NCI-H2081 treated with DMSO at 0.1 percent for 48 hours (cell line): ENCODE measurements around the gene ECPAS.
"Not testable (repeated sequence)": the region's sequence is repeated elsewhere in the genome, so short reads cannot be mapped to it uniquely, and the experiment has no call there.

Source experiments
- DNase-seq: peaks from one replicate; lab custom pipeline; 2025; lab: John Stamatoyannopoulos, UW

Gene ECPAS

DNA sequence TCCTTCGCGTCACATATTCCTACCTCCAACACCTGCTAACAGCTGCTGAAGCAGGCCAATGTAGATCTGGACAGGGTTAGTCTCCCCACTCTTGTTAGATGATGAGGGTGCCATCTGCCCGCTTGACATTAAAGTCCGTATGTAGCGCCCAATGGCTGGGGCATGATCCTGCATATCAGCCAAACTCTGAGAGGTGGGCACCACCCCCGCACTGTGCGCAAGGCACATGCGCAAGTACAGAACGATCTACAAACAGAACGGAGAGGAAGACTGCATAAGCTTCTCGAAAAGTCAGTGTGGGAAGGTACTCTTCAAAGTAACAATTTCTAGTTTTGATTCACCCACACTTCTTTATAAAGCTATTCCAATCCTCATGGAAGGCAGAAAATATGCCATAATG lies 69.8 kb downstream of the ECPAS start:
- DNase-seq = no peak

DNA sequence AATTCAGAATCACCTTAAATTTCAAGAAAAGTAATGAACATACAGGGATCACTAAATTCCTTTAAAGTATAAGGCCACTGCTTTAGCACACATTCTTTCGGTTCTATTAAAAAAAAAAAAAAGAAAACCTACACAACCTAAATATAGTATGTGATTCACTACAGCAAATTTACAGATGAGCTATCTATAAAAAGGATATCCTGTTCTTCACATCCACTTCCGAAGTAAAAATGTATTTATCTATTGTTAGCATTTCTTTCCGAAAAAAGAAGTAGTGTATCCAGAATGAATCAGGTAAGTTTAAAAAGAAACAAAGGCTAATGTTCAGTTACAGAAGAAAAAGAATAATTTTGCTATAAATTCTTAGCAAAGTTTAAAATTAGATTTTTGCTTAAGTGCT lies 70.2 kb downstream of the ECPAS start:
- DNase-seq = no peak

DNA sequence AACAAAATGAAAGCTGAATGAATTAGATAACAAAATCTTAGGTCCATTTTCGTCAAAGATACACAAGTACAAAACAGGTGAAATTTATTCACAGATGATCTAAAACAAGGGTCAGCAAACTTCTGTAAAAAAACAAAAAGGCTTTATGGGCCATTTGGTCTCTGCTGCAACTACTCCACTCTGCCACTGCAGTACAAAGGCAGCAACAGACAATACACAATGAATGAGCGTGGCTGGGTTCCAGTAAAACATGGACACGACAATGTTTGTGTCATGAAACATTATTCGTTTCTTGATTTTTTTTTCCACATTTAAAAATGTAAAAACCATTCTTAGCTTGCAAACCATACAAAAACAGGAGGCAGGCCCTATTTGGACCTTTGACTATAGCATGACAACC lies 71.9 kb downstream of the ECPAS start:
- DNase-seq = no peak

DNA sequence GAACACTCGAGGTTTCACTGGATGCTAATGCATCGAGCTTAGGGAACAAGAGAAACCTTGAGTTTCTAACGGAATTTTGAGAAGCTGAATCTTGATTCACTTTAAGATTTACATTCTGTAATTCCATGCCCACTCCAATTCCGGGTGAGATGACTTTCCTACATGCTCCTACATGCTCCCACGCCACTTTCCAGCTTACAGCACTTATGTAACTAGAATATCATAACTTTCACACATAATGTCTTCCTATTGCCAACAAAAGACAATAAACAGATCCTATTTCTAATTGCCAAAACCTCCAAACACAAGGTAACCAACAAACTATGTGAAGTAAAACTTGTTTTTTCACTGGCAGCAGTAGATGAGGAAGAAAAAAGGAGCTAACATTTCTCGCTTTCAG lies 72.9 kb downstream of the ECPAS start:
- no peak for DNase-seq

DNA sequence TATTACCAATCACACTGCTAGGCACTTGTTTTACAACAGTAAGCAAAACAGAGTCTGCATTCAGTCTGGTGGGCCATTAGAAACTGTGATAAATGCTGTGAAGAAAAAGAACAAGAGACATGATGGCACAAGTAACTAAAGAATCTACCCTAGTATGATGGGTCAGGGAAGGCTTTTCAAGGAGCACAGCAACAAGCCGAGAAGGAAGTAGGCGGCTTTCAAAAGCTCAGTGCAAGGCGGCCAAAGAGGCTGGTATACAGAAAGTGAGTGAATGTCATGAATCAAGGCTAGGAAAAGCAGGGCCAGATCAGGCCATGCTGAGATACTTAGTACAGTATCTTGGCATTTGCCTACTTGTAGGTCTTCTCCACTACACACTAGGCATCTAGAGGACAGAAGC lies 76.4 kb downstream of the ECPAS start:
- DNase-seq = no peak

DNA sequence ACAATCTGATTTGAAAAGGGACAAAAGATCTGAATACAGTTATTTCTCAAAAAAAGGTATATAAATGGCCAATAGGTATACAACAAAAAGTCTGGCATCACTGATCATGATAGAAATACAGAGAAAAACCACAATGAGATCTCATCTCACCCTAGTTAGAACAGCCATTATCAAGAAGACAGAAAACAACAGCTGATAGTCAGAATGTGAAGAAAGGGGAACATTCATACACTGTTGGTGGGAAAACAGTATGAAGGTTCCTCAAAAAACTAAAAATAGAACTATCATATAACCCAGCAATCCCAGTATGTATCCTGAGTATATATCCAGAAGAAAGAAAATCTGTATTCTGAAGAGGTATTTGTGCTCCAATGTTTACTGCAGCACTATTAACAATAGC lies 78.5 kb downstream of the ECPAS start:
- no peak for DNase-seq

DNA sequence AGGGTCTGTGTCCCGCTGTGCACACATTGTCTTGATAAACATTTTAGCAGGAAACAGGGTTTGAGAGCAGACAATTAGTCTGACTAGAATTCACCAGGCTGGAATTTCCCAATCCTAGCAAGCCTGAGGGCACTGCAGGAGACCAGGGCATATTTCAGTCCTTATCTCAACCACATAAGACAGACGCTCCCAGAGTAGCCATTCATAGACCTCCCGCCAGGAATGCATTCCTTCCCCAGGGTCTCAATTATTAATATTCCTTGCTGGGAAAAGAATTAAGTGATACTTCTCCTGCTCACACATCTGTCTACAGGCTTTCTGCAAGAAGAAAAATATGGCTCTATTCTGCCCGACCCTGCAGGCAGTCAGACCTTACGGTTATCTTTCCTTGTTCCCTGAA lies 82.7 kb downstream of the ECPAS start:
- not testable (repeated sequence) for DNase-seq

DNA sequence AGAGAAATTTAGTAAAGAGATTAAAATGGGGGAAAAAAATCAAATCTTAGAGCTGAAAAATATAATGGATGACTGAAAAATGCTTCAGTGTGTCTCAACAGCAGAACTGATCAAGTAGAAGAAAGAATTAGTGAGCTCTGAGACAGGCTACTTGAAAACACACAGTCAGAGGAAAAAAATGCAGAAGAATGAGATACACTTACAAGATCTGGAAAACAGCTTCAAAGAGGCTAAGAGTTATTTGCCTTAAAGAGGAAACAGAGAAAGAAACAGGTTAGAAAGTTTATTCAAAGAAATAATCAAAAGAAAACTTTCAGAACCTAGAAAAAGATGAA lies 83.7 kb downstream of the ECPAS start:
- DNase-seq = no peak

DNA sequence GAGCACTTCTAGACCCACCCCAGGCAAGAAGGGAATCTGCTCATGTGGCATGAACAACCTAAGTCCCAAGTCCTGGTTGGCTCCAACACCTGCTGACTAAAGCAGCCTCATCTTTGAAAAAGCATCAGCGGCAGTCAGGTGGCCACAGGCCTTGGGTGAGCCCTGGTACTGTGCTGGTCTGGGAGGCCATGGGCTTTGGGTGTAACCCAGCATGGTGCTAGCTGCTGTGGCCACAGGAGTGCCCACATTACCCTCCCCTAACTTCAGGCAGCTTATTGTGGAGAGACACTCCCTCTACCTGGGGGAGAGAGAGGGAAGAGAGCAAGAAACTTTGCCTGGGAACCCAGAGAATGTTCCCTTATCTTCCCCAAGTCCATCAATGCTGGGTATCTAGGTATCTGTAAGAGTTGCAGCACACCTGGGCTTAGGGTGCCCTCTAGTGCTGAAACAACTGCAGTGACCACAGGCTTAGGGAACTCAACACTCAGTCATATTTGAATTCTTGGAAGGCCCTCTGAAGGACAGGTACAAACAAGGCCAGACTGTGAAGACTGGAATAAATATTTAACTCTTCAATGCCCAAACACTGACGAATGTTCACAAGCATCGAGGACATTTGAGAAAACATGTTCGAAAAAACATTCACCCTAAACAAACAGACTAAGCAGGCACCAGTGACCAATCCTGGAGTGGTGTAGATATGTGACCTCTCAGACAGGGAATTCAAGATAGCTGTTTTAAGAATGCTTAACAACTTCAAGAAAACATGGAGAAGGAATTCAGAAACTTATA lies 84.2 kb downstream of the ECPAS start:
- no peak for DNase-seq

DNA sequence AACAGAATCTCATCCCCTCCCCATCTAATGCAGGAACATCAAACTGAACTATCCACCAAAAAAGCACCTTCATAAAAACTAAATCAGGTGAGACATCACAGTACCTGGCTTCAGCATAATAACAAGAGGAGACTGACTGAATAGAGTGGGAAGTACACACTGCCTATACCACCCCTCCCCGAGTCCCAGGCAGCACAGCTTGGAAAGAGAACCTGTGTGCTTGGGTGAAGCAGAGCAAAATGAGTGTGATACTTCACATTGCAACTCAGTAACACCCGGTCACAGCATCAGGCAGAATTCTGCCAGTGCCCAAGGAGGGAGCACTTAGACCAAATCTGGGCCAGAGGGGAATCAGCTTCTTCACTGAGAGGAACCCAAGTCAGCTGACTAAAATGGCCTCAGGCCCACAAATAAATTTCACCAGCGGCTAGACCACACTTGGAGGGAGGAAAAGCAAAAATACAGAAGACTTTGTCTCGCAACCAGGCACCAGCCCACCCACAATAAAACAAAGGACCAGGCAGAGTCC lies 84.9 kb downstream of the ECPAS start:
- DNase-seq = no peak

DNA sequence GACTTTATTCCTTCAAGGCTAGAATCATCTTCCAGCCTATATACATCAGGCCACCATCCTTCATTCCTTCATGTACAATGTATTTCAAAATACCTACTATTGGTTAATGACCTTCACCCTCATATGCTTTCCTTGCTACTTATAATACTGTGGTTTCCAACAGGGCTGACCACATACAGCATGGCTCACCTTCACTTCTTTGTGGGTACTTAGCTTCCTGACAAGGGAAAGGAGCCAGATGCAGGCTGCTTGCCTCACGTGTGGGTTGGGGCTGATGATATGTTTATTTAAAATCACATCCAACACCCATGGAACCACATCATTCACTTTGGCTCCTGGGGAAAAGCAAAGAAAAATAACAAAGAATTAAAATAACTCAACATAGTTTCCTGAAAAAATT lies 90.2 kb downstream of the ECPAS start:
- DNase-seq = no peak

DNA sequence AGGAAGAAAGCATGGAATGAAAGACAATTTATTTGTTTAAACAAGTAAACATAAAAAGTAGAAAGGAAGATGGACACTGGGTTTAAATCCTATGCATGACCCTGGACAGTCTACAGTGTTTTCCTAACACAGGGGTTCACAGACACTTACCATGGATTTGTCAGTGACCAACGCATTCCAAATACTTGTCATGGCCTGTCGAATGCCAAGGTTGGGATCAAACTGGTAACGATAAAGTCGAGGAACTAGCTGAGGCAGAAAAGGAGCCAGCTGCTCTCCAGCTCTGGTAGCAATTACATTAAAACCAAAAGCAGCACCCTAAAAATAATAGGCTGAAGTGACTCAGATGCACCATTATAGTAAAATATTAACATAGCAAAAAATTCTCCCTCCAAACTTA lies 94.8 kb downstream of the ECPAS start:
- DNase-seq = no peak

DNA sequence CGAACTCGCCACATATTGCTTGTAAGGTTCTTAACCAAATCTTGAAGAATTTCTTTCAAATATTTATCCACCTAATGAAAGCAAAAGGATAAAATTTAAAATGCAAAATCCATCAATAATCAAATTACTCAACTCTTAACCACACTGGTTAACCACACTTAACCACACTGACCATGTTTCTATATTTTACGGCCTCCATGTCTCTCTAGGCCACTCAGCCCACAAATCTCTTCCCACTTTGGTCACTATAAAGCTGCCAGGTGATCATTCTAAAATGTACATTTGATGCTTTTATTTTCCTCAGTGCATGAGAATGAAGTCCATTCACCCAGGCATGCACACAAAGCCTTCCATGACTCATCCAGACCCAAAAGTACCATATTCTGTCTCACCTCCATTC lies 97.8 kb downstream of the ECPAS start:
- no peak for DNase-seq

DNA sequence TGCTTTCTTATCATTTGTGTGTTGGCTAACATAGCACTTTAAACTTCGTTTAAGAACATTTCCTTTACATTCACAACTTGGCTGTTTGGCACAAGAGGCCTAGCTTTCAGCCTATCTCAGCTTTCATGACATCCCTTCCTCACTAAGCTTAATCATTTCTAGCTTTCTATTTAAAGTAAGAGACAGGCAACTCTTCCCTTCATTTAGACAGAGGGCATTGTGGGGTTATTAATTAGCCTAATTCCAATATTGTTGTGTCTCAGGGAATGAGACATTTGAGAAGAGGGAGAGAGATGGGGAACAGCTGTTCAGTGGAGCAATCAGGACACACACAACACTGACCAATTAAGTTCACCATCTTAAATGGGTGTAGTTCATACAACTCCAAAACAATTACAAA lies 103.2 kb downstream of the ECPAS start:
- no peak for DNase-seq

DNA sequence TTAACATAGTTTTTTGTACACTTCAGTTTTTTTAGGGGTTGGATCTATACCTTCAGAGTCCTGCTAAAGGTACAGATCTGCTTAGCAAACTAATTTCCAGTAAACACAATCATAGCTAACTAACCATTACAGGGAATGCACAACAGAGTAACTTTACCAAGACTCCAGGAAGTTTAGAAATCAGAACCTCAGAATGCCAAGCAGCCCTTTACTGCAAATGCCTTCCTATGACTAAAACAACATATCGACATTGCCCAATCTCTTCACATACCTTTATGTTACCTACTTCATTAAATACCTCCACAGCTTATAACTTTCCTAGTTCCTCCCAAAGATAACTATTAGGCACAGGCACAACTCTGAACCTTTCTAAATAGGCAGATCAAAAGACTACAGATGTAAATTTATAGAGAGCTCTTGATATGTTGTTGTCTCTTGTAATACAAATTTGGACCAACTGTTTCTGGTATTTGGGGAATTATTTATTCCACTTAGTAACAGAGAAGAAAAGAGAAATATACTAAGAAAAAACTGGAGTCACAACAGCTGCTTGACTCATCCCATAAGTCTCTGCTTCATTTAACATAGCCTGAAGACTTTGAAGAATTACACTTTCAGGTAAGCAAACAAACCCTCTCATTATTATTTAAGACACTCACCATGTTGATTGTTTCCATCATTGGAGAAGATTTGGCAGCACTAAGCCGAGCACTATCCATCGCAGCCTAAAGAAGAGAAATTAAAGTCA lies 108.2 kb downstream of the ECPAS start:
- no peak for DNase-seq

DNA sequence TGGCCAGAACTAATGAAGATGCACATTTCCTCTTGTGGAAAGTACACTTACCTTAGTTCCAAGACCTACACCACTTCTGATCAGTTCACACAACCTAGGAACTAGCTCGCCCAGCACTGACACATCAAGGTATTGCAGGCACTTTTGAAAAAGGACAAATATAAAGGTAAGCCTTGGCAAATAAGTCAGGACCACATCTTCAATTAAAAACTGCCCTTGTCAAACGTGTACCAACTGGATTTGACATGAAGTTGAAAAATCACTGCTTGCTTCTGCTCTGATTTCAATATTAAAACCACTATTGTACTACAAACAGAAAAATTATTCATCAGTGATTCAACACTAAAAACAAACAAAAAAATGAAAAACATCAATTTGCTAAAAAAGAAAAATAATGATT lies 109.1 kb downstream of the ECPAS start:
- no peak for DNase-seq

DNA sequence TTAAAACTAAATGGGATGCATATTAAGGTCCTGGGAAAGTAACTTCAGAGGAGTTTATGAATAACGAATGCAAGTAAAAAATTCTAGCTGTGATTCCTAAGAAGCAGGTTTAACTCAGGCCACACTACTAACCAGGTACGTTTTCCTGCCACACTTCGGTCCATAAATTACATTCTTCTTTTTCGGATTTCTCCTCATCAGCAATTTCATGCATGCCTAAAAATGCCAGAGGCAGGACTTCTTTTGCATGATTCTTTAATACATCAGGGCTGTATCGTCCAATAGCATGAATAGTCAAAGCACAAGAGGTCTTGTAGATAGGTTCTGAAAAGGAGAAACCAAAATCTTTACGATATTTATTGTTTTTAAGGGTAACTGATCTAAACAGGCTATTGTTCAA lies 111.9 kb downstream of the ECPAS start:
- DNase-seq = no peak

DNA sequence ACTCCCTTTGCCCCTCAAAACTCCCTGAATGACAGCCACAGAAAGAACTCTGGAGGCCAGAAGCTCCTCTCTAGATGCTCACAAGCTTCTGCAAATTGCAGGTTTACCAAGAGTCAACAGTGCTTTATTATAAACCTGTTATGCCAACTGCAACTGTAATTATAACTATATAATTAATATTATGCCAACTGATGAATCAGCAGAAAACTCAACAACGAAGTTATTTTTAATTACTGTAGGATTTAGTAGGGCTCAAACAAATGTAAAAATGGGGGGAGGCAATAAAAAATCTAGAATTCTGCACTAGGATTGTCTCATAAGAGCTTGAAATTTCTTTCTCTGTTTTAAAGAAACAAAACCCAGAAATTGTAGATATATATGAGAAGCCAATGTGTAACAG lies 117.2 kb downstream of the ECPAS start:
- no peak for DNase-seq

DNA sequence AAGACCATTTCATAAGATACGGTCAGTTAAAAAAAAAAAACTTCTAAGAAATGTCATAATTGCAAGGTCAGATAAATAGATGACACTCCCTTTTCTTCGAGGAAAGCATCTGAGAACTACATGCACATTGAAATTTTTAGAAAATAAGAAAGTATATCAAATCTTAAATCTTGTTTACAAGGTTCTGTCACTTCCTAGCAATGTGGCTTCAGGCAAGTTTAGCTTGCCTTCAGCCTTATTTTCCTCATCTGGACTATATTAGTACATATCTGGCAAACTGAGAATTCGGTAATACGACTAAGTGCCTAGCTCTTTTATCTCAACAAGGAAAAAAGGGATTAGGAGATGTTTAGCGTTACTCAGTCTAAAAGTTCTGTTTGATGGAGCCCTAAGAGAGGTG lies 121.7 kb downstream of the ECPAS start:
- DNase-seq = no peak

DNA sequence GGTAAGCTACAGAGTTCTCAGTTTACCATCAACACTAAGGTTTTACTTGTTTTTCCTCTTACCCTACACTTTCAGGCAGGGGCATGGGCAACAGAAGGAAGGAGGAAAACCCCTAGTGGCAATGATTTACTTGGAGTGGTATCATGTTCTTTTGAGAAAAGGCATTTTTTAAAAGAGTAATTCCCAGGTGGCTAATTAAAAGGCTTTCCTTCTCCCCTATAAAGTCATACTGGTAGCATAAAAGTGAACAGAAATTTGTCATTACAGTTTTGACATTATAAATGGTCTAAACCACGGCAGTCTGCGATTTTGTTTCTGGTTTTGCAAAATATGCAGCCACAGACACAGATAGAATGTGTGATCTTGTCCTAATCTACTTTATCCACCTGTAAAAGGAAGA lies 123.3 kb downstream of the ECPAS start:
- no peak for DNase-seq

DNA sequence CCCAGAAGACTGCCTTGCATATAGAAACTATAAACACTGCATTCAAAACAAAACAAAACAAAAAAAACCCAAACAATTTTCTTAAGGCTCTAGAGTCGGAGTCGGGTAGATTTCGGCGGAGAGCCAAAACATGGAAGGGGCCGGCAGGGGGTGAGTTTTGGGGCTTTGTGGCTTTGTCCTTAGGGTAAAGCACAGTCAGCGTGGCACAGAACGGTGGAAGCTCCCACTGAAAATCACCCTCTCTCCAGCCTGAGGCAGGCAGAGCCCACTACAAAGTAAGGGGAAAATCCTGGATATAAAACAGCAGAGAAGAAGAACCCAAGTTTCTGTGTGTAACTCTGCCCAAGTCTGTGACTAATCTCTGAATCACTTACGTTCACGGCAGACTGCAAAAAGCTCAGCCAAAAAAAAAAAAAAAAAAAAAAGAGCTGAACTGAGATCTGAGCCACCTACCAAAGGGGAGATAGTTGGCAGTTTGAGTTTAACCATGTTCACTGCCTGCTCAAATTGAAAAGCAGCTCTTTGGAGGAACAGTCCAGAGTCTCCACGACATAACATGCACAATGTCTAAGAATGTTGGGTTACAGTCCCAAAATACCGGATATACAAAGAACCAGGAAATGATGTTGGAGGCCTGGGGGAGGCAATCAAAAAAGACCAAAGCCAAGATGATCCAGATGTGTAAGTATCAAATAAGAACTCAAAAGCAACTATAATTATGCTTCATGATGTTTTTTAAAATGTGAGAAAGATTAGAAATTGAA lies 127.5 kb downstream of the ECPAS start:
- DNase-seq = no peak

DNA sequence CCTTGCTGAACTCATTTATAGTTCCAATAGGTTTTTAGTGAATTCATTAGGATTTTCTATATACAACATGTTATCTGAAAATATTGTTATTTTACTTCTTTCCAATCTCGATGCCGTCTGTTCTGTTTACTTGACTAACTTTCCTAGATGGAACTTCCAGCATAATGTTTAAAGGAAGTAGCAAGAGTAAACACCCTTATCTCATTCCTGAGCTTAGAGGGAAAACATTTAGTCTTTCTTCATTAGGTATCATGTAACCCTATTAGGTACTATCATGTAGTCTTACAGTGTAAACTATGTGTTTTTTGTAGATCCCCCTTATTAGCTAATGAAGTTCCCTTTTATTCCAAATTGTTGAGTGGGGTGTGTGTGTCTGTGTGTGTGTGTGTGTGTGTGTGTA lies 131.6 kb downstream of the ECPAS start:
- no peak for DNase-seq

DNA sequence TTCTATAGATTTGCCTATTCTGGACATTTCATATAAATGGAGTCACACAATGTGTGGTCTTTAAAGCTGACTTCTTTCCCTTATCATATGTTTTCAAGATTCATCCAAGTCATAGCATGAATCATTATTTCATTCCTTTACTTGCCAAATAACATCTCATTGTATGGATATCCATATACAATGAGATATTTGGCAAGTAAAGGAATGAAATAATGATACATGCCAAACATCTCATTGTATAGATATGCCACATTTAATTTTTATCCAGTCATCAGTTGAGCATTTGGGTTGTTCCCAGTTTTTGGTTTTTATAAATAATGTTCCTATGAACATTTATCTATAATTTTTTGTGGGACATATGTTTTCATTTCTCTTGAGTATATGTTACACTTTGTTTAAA lies 133.6 kb downstream of the ECPAS start:
- DNase-seq = no peak
